PC-3 (cell line): Measurements from ENCODE around the gene NCDN. TPM values are rescaled to one million over a fixed set of nuclear protein-coding genes. Genes with fewer than 3 reads are reported as not detected.

Source experiments
- ATAC-seq: fragments of 200-7000 bp; cut with Tn5 transposase; 2 replicates; pipeline ENCODE4 v1.9.1; 2020; ENCODE audit warnings: mild to moderate bottlenecking, moderate library complexity
- BruUV-seq: library from RNA; stranded (reverse); fragments of 400-500 nt; replicated peaks from 2 replicates; lab custom pipeline; 2021; lab: Mats Ljungman, UMichigan
- CTCF ChIA-PET: fragments of 300-600 bp; sonication (Branson Sonifier 250); formaldehyde crosslinking; loops from one replicate; lab custom pipeline; 2022; ENCODE audit warnings: antibody characterized with exemption; lab: Charles Lee
- POLR2A ChIA-PET: fragments of 300-600 bp; sonication (Branson Sonifier 250); formaldehyde crosslinking; loops from one replicate; lab custom pipeline; 2022; ENCODE audit warnings: antibody characterized with exemption; ENCODE audit not compliant: unreplicated experiment; lab: Charles Lee
- DNase-seq: peaks from one replicate; pipeline ENCODE4 v3.0.0-alpha.2; 2015
- H2AFZ ChIP-seq: fragments of 300-600 bp; sonication (generic); 2 replicates; pipeline ENCODE4 v1.6.0; 2016; ENCODE audit warnings: antibody characterized with exemption, low read length
- H3F3A ChIP-seq: fragments of 300-600 bp; sonication (generic); one replicate; pipeline ENCODE4 v1.6.0; 2017; ENCODE audit warnings: antibody characterized with exemption, low read length, control low read depth, mild to moderate bottlenecking; ENCODE audit not compliant: unreplicated experiment
- H3K27ac ChIP-seq: fragments of 300-600 bp; sonication (generic); 2 replicates; pipeline ENCODE4 v1.5.1; 2016; ENCODE audit warnings: mild to moderate bottlenecking, low read length
- H3K27me3 ChIP-seq: fragments of 300-600 bp; sonication (generic); 2 replicates; pipeline ENCODE4 v1.6.1; 2016; ENCODE audit warnings: low read length, mixed read lengths
- H3K36me3 ChIP-seq: fragments of 300-600 bp; sonication (generic); 2 replicates; pipeline ENCODE4 v1.6.1; 2016; ENCODE audit warnings: low read depth, mixed run types, low read length, mixed read lengths
- H3K4me1 ChIP-seq: fragments of 300-600 bp; sonication (generic); 2 replicates; pipeline ENCODE4 v1.5.1; 2016; ENCODE audit warnings: low read length; ENCODE audit not compliant: insufficient read depth
- H3K4me2 ChIP-seq: fragments of 300-600 bp; sonication (generic); 2 replicates; pipeline ENCODE4 v1.6.0; 2016; ENCODE audit warnings: low read length
- H3K4me3 ChIP-seq: fragments of 300-600 bp; sonication (generic); 2 replicates; pipeline ENCODE4 v1.5.1; 2016; ENCODE audit warnings: mild to moderate bottlenecking, low read length, mixed read lengths
- H3K79me2 ChIP-seq: fragments of 300-600 bp; sonication (generic); 2 replicates; pipeline ENCODE4 v1.6.1; 2017; ENCODE audit warnings: low read length, mixed read lengths
- H3K9ac ChIP-seq: fragments of 300-600 bp; sonication (generic); 2 replicates; pipeline ENCODE4 v1.6.0; 2016; ENCODE audit warnings: mild to moderate bottlenecking, low read length
- H3K9me2 ChIP-seq: fragments of 300-600 bp; sonication (generic); replicated peaks from 2 replicates; pipeline ENCODE4 v1.6.1; 2016; ENCODE audit warnings: mixed run types, low read length, mixed read lengths
- H3K9me3 ChIP-seq: fragments of 300-600 bp; sonication (generic); 2 replicates; pipeline ENCODE4 v1.6.1; 2016; ENCODE audit warnings: low read length, mixed read lengths
- H4K20me1 ChIP-seq: fragments of 300-600 bp; sonication (generic); 2 replicates; pipeline ENCODE4 v1.6.1; 2016; ENCODE audit warnings: low read length, mixed read lengths
- CTCF ChIP-seq: fragments of 300-600 bp; sonication (generic); conservative IDR thresholded peaks from 2 replicates; pipeline ENCODE4 v1.5.1; 2017; ENCODE audit warnings: antibody characterized with exemption, low read depth, mild to moderate bottlenecking, low read length
- EZH2 ChIP-seq: fragments of 300-600 bp; sonication (generic); IDR thresholded peaks from one replicate; pipeline ENCODE4 v1.6.1; 2017; ENCODE audit warnings: antibody characterized with exemption, mild to moderate bottlenecking, low read length; ENCODE audit not compliant: unreplicated experiment
- EZH2phosphoT487 ChIP-seq: fragments of 300-600 bp; sonication (generic); IDR thresholded peaks from 2 replicates; pipeline ENCODE4 v1.6.1; 2018; ENCODE audit warnings: mild to moderate bottlenecking, antibody characterized with exemption, low read length, borderline replicate concordance
- intact Hi-C: fragments of 100-400 bp; cut with micrococcal nuclease; formaldehyde crosslinking; loops from 2 replicates; pipeline ENCODE4 v1.9.0; 2023
- total RNA-seq: library from RNA; depleted of rRNA; stranded (reverse); fragments of >200 nt; gene quantifications from 2 replicates; pipeline ENCODE4 v1.2.3, GENCODE V29; 2014

NCDN gene
- total RNA-seq, 1 experiment from 2014 or later, result 25.2 TPM

- H3K4me1 ChIP-seq, result peaks cover 23% of the 10 kb centered on the region
- ATAC-seq (no peak), DNase-seq (no peak)
- no peak overlapping the region for H3K27ac ChIP-seq
- H3K9ac ChIP-seq, result no peak overlapping the region
- H3K9me3 ChIP-seq, result no peaks in the 10 kb centered on the region
- peaks cover 14% of the 10 kb centered on the region for H3K79me2 ChIP-seq
- no peak overlapping the region for H2AFZ ChIP-seq
- H3K36me3 ChIP-seq, result no peaks in the 10 kb centered on the region
- no peaks in the 10 kb centered on the region for H3K9me2 ChIP-seq
- TF ChIP-seq EZH2phosphoT487 (no peak), CTCF (no peak), EZH2 (no peak)
- H3K4me2 ChIP-seq, result no peak overlapping the region
- peaks cover 4% of the 10 kb centered on the region for H3F3A ChIP-seq
- no peaks in the 10 kb centered on the region for H3K27me3 ChIP-seq
- no peaks in the 10 kb centered on the region for H4K20me1 ChIP-seq
- no peak overlapping the region for H3K4me3 ChIP-seq
- ChIA-PET POLR2A (no interaction called here), CTCF (no interaction called here)
- no TSS peak for BruUV-seq
- intact Hi-C loops, result no loop called here
Observed at GRCh38 chr1:35519432-35519831, 38.2 kb upstream of the NCDN start.

GRCh38 chr1:35524106-35524505 lies 33.5 kb upstream of the NCDN start:
- H3K36me3 ChIP-seq, result no peaks in the 10 kb centered on the region
- peaks cover 17% of the 10 kb centered on the region for H3K4me1 ChIP-seq
- CTCF ChIA-PET, result interaction anchor here (0.6 kb wide), 1 partner anchor 13 kb away, joined by 5 read pairs; no protein-coding TSS in a partner anchor
- peak; percentile 18; the same call in 1 of the 2 replicates for ATAC-seq
- peak; percentile 76 for DNase-seq
- no peak overlapping the region for H2AFZ ChIP-seq
- peak overlapping the region; percentile 2 for H3K4me2 ChIP-seq
- no peaks in the 10 kb centered on the region for H3F3A ChIP-seq
- no peaks in the 10 kb centered on the region; the same call in 1 of the 2 replicates for H3K9me3 ChIP-seq
- no peaks in the 10 kb centered on the region for H3K9me2 ChIP-seq
- TF ChIP-seq CTCF (no peak), EZH2phosphoT487 (no peak), EZH2 (no peak)
- H4K20me1 ChIP-seq, result no peaks in the 10 kb centered on the region
- H3K79me2 ChIP-seq, result no peaks in the 10 kb centered on the region
- H3K4me3 ChIP-seq, result no peak overlapping the region; the same call in 1 of the 2 replicates
- no TSS peak for BruUV-seq
- POLR2A ChIA-PET, result interaction anchor here (0.6 kb wide), 1 partner anchor 85 kb away, joined by 3 read pairs; no protein-coding TSS in a partner anchor
- H3K27me3 ChIP-seq, result no peaks in the 10 kb centered on the region
- no peak overlapping the region for H3K27ac ChIP-seq
- H3K9ac ChIP-seq, result no peak overlapping the region
- intact Hi-C loops, result no loop called here

- Histone ChIP-seq H4K20me1 (no peaks in the 10 kb centered on the region), H3K4me1 (no peaks in the 10 kb centered on the region), H3K9me3 (peaks cover 12% of the 10 kb centered on the region; the same call in 1 of the 2 replicates), H3K9me2 (no peaks in the 10 kb centered on the region), H3K4me2 (no peak overlapping the region), H3K9ac (no peak overlapping the region), H2AFZ (no peak overlapping the region), H3F3A (no peaks in the 10 kb centered on the region), H3K27ac (no peak overlapping the region), H3K4me3 (no peak overlapping the region), H3K27me3 (no peaks in the 10 kb centered on the region), H3K36me3 (peaks cover 24% of the 10 kb centered on the region), H3K79me2 (no peaks in the 10 kb centered on the region)
- ATAC-seq (no peak), DNase-seq (no peak)
- intact Hi-C loops, result no loop called here
- ChIA-PET POLR2A (no interaction called here), CTCF (no interaction called here)
- BruUV-seq, result no TSS peak
- TF ChIP-seq EZH2phosphoT487, result no peak
Observed at GRCh38 chr1:35530168-35530567, 27.4 kb upstream of the NCDN start.
